ENCODE results near the gene PSMB3. TPM values are rescaled to one million over a fixed set of nuclear protein-coding genes. Genes with fewer than 3 reads are reported as not detected.
A peak's percentile ranks its signal among the peaks of the same experiment; 100 is the strongest.

The PSMB3 gene
- total and polyA plus RNA-seq, 2 donors from 2014 or later, result 156 to 347 TPM

DNA sequence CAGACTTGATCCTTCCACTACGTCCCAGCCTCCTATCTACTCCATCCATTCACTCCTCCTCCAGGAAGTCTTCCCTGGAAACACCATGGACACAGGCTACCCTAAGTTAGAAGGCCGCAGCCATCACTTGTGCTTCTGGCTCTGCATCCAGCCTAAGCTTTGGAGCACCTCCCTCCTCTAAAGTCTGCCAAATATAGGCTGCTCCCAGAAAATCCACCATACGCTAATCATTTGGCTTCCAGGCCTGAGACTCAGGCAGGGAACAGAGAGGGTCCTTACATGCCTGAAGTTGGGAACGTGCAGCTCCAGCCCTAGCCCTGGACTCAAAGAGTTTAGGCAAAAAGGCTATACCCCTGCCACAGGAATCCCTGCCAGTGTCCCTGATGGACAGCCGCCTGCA lies 11.1 kb upstream of the PSMB3 start:
- intact Hi-C loops (cut with DNase I), result no loop called here
- FAIRE-seq (no peak), DNase-seq (no peak)
- TF ChIP-seq, protein P1, sequence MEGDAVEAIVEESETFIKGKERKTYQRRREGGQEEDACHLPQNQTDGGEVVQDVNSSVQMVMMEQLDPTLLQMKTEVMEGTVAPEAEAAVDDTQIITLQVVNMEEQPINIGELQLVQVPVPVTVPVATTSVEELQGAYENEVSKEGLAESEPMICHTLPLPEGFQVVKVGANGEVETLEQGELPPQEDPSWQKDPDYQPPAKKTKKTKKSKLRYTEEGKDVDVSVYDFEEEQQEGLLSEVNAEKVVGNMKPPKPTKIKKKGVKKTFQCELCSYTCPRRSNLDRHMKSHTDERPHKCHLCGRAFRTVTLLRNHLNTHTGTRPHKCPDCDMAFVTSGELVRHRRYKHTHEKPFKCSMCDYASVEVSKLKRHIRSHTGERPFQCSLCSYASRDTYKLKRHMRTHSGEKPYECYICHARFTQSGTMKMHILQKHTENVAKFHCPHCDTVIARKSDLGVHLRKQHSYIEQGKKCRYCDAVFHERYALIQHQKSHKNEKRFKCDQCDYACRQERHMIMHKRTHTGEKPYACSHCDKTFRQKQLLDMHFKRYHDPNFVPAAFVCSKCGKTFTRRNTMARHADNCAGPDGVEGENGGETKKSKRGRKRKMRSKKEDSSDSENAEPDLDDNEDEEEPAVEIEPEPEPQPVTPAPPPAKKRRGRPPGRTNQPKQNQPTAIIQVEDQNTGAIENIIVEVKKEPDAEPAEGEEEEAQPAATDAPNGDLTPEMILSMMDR (IDR thresholded peaks at IDR 0.05; ENCODE audit: borderline replicate concordance, extremely low read depth, insufficient read depth), result no peak
- H3K36me3 ChIP-seq (ENCODE audit: control insufficient read depth in 2 of 3, insufficient read depth in 3 of 3, low read length in 3 of 3), result peaks cover 0 to 28% (median 19%) of the 10 kb centered on the region in 3 donors
- peak overlapping the region in 1 of 2 donors; percentile 74 for H3K27ac ChIP-seq (ENCODE audit: low read depth in 2 of 2, low read length in 2 of 2)
- no peaks in the 10 kb centered on the region for H3K27me3 ChIP-seq (ENCODE audit: control insufficient read depth, insufficient read depth, low read length)
- H3K9ac ChIP-seq (ENCODE audit: low read length in 3 of 3), result no peak overlapping the region
- peaks cover 0 to 29% (median 21%) of the 10 kb centered on the region in 3 donors for H3K4me1 ChIP-seq (ENCODE audit: control insufficient read depth in 2 of 3, insufficient read depth in 2 of 3, low read depth in 1 of 3, low read length in 3 of 3)
- no peak overlapping the region for H3K4me3 ChIP-seq (ENCODE audit: low read length in 3 of 3)
- no peaks in the 10 kb centered on the region for H3K9me3 ChIP-seq (ENCODE audit: control insufficient read depth in 2 of 3, insufficient read depth in 1 of 3, low read length in 3 of 3)

GRCh38 chr17:38741921-38742410 lies 10.6 kb upstream of the PSMB3 start:
- H3K9me3 ChIP-seq (ENCODE audit: control insufficient read depth in 2 of 3, insufficient read depth in 1 of 3, low read length in 3 of 3), result no peaks in the 10 kb centered on the region
- intact Hi-C loops (cut with DNase I), result no loop called here
- no peaks in the 10 kb centered on the region for H3K27me3 ChIP-seq (ENCODE audit: control insufficient read depth, insufficient read depth, low read length)
- H3K4me1 ChIP-seq (ENCODE audit: control insufficient read depth in 2 of 3, insufficient read depth in 2 of 3, low read depth in 1 of 3, low read length in 3 of 3), result peaks cover 0 to 34% (median 26%) of the 10 kb centered on the region in 3 donors
- H3K27ac ChIP-seq (ENCODE audit: low read depth in 2 of 2, low read length in 2 of 2), result peak overlapping the region in 1 of 2 donors; percentile 74
- H3K4me3 ChIP-seq (ENCODE audit: low read length in 3 of 3), result peak overlapping the region in 1 of 3 donors; percentile 3
- no peak overlapping the region for H3K9ac ChIP-seq (ENCODE audit: low read length in 3 of 3)
- peaks cover 0 to 28% (median 19%) of the 10 kb centered on the region in 3 donors for H3K36me3 ChIP-seq (ENCODE audit: control insufficient read depth in 2 of 3, insufficient read depth in 3 of 3, low read length in 3 of 3)
- FAIRE-seq, result no peak
- DNase-seq, result peak in 2 of 5 donors; percentile 43 to 50
- TF ChIP-seq, protein P1 (IDR thresholded peaks at IDR 0.05; ENCODE audit: borderline replicate concordance, extremely low read depth, insufficient read depth), result no peak

GRCh38 chr17:38742411-38743308 lies 9.9 kb upstream of the PSMB3 start:
- Histone ChIP-seq H3K4me1 (ENCODE audit: control insufficient read depth in 2 of 3, insufficient read depth in 2 of 3, low read depth in 1 of 3, low read length in 3 of 3) (peaks cover 0 to 34% (median 26%) of the 10 kb centered on the region in 3 donors), H3K4me3 (ENCODE audit: low read length in 3 of 3) (no peak overlapping the region), H3K9ac (ENCODE audit: low read length in 3 of 3) (peak overlapping the region in 1 of 3 donors; percentile 46), H3K36me3 (ENCODE audit: control insufficient read depth in 2 of 3, insufficient read depth in 3 of 3, low read length in 3 of 3) (peaks cover 0 to 24% (median 14%) of the 10 kb centered on the region in 3 donors), H3K9me3 (ENCODE audit: control insufficient read depth in 2 of 3, insufficient read depth in 1 of 3, low read length in 3 of 3) (no peaks in the 10 kb centered on the region), H3K27ac (ENCODE audit: low read depth in 2 of 2, low read length in 2 of 2) (peak overlapping the region in 1 of 2 donors; percentile 74), H3K27me3 (ENCODE audit: control insufficient read depth, insufficient read depth, low read length) (no peaks in the 10 kb centered on the region)
- FAIRE-seq, result no peak
- intact Hi-C loops (cut with DNase I), result no loop called here
- DNase-seq, result peak in 4 of 5 donors; percentile 66 to 94 (median 74)
- TF ChIP-seq, protein P1 (IDR thresholded peaks at IDR 0.05; ENCODE audit: borderline replicate concordance, extremely low read depth, insufficient read depth), result no peak
